GM21381 (cell line): ENCODE data around the gene LAMA4.

Experiments
- ATAC-seq: cut with Tn5 transposase; IDR thresholded peaks from one replicate; pipeline ENCODE4 v1.9.1; 2021; ENCODE audit warnings: mild to moderate bottlenecking, moderate library complexity; ENCODE audit not compliant: unreplicated experiment

Gene LAMA4

GRCh38 chr6:112153926-112154607, 100.3 kb downstream of the LAMA4 start:
- no peak for ATAC-seq

- no peak for ATAC-seq
Observed at GRCh38 chr6:112150363-112150762, 104.0 kb downstream of the LAMA4 start.

GRCh38 chr6:112149719-112150263, 104.6 kb downstream of the LAMA4 start:
- ATAC-seq: no peak

- no peak for ATAC-seq
Observed at GRCh38 chr6:112149236-112149635, 105.1 kb downstream of the LAMA4 start.

- ATAC-seq: no peak
Observed at GRCh38 chr6:112148103-112148502, 106.3 kb downstream of the LAMA4 start.

- no peak for ATAC-seq
Observed at GRCh38 chr6:112145080-112145573, 109.2 kb downstream of the LAMA4 start.

- ATAC-seq: no peak
Observed at GRCh38 chr6:112144145-112144926, 110.0 kb downstream of the LAMA4 start.

GRCh38 chr6:112141707-112142106, 112.7 kb downstream of the LAMA4 start:
- ATAC-seq: no peak

GRCh38 chr6:112139052-112139451, 115.3 kb downstream of the LAMA4 start:
- ATAC-seq: no peak

- ATAC-seq: no peak
Observed at GRCh38 chr6:112130878-112131277, 123.5 kb downstream of the LAMA4 start.

- no peak for ATAC-seq
Observed at GRCh38 chr6:112128208-112128607, 126.2 kb downstream of the LAMA4 start.

GRCh38 chr6:112123982-112124381, 130.4 kb downstream of the LAMA4 start:
- ATAC-seq: no peak

GRCh38 chr6:112122756-112123155, 131.6 kb downstream of the LAMA4 start:
- ATAC-seq: no peak

- ATAC-seq: no peak
Observed at GRCh38 chr6:112118034-112118433, 136.3 kb downstream of the LAMA4 start.

- ATAC-seq: no peak
Observed at GRCh38 chr6:112117554-112117953, 136.8 kb downstream of the LAMA4 start.

- ATAC-seq: no peak
Observed at GRCh38 chr6:112116221-112116620, 138.1 kb downstream of the LAMA4 start.

GRCh38 chr6:112114577-112115223, 139.7 kb downstream of the LAMA4 start:
- ATAC-seq: no peak

- no peak for ATAC-seq
Observed at GRCh38 chr6:112113918-112114317, 140.4 kb downstream of the LAMA4 start.

GRCh38 chr6:112113431-112113830, 140.9 kb downstream of the LAMA4 start:
- no peak for ATAC-seq

- no peak for ATAC-seq
Observed at GRCh38 chr6:112109262-112109661, 145.1 kb downstream of the LAMA4 start.

GRCh38 chr6:112106562-112106961, 147.8 kb downstream of the LAMA4 start:
- no peak for ATAC-seq
